ENCODE measurements around the gene ZNF574.

ZNF574 gene

GRCh38 chr19:42054205-42054604 lies 21.8 kb upstream of the ZNF574 start:
- DNase-seq (ENCODE audit: low read depth, low spot score): no peak

- DNase-seq (ENCODE audit: low read depth, low spot score): no peak
Observed at GRCh38 chr19:42057846-42058245, 18.1 kb upstream of the ZNF574 start.

DNA sequence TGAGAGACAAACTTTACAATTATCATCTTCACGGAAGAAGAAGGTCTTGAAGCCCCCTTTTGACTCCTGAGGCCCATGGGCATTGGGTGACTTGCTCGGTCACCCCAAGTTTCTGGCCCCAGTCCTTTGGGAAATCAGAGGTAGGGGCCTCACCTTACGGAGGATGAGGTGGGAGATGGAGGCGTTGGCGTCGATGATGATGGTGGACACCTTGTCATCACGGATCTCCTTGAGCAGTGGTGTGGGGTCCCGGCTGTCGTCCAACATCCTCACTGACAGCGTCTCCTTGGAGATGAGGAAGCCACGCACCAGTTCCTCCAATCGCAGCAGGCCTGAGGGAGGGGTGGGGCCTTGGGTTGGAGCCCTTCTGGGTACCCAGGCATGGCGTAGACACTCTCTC lies 16.8 kb upstream of the ZNF574 start:
- no peak for DNase-seq (ENCODE audit: low read depth, low spot score)

DNA sequence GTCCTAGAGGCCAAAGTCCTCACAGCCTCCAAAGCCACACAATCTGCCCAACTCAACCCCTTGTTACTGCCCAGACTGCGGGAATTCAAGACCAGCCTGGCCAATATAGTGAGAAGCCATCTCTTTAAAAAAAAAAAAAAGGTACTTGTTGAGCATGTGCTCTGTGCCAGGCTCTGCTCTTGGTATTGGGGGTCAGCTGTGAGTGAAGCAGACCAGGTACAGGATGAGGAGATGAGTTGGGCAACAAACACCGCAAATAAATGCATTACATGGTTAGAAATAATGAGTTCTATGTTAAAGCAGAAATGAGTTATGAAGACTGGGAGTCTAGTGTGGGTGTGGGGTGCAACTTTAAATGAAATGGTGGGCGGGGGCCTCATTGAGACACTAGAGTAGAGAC lies 15.8 kb upstream of the ZNF574 start:
- DNase-seq (ENCODE audit: low read depth, low spot score): no peak

- no peak for DNase-seq (ENCODE audit: low read depth, low spot score)
Observed at GRCh38 chr19:42062381-42062780, 13.6 kb upstream of the ZNF574 start.

- DNase-seq (ENCODE audit: low read depth, low spot score): no peak
Observed at GRCh38 chr19:42064432-42064831, 11.5 kb upstream of the ZNF574 start.

GRCh38 chr19:42065051-42065450 lies 10.9 kb upstream of the ZNF574 start:
- DNase-seq (ENCODE audit: low read depth, low spot score): no peak

DNA sequence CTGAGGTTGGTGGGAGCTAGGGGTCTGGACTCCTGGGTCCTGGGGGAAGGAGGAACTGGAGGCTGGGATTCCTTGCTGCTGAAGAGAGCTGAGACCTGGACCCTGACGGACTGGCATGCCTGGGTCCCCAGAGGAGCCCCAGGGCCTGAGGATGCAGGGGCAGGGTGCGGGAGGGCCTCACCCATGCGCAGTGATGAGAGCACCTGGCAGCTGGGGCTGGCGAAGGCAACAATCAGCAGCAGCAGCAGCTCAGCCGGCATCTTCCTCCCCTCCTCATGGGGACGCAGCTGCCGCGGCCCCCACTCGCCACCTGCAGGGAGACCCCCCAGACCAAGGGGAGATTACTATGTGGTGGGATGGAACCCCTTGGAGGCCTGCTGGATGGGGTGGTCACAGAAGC lies 10.5 kb upstream of the ZNF574 start:
- no peak for DNase-seq (ENCODE audit: low read depth, low spot score)

GRCh38 chr19:42066075-42066754 lies 9.8 kb upstream of the ZNF574 start:
- DNase-seq (ENCODE audit: low read depth, low spot score): no peak

GRCh38 chr19:42067315-42067888 lies 8.6 kb upstream of the ZNF574 start:
- DNase-seq (ENCODE audit: low read depth, low spot score): no peak

DNA sequence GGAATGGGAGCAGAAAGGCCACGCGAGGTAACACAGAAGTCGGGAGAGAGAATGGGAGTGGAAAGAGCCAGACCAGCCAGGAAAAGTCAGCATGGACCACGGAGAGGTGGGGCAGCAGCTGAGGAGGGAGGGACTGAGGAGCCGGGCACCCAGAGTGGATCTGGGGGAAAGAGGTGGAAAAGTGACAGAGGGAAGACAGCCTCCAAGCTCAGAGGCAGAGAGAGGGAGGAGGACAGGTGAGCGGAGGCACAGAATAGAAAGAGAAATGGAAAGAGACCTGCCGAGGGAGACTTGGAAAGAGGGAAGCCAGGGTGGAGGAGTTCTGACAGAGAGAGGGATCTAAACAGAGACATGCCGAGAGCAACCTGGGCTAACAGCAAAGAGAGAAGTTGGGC lies 7.6 kb upstream of the ZNF574 start:
- no peak for DNase-seq (ENCODE audit: low read depth, low spot score)

GRCh38 chr19:42068756-42069571 lies 7.0 kb upstream of the ZNF574 start:
- DNase-seq (ENCODE audit: low read depth, low spot score): no peak

DNA sequence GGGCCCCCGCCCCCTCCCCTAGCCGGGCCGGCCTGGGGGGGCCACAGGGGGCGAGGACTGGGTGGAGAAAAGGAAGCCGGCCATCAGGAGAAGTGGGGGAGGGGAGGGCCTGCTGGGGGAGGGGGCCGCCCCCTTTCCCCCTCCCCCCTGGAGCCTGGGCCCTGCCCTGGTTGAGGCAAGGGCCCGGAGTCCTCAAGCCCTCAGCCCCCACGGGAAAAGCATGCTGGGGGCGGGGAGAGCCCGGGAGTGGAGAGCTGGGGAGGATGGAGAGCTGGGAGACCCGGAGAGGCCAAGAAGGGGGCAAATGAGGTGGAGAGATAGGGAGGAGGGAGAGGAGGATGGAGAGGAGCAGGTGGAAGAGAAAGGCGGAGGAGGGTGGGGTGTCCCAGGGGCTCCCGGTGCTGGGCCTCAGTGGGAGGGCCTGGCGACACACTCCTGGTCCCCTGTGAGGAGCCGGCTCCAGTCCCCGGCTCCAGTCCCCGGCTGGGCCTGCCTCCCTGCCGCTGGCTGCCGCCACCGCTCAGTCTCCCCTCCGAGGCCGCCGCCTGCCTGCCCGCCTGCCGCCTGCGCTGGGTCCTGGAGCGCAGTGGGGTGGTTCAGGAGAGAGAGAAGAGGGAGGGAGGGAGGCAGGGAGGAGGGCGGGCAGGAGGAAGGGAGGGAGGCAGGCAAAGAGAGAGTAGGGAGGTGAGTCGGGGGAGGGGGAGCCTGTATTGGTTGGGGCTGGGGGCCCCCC lies 6.2 kb upstream of the ZNF574 start, which contains the start of gene GRIK5:
TSS of gene GRIK5 (minus strand) at position 588 of the 733 bp plus-strand sequence. CDS start 4,436 bp downstream, outside the sequence.
- no peak for DNase-seq (ENCODE audit: low read depth, low spot score)

DNA sequence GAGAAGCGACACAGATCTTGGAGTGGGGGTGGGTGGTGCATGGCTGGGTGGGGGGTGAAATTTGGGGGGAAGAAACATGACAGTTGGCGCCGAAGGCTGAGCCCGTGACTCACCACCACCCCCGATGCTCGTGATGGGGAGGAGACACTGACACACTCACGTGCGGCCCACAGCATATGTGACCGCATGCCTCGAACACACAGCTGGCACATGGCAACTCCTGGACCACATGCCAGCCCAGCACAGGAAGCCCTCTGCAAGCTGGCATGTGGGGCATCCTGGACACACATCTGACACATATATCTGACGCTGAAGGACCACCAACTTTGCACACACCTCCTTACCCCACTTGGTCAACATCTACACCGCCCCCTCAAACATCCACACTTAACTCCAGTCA lies 4.7 kb upstream of the ZNF574 start:
- no peak for DNase-seq (ENCODE audit: low read depth, low spot score)

- DNase-seq (ENCODE audit: low read depth, low spot score): no peak
Observed at GRCh38 chr19:42074513-42075363, 1.2 kb upstream of the ZNF574 start.

DNA sequence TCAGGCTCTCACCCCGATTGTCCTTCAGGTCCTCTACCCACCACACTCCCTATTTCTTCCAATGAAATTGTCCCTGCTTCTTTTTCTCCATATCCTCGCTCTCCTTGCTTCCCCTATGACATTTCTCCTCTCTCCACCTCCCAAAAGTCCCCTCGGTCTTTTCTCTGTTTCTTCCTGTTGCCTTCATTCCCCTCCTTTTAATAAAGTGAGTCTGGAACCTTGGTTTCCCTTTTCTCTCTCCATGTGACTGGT lies 676 bp upstream of the ZNF574 start:
- DNase-seq (ENCODE audit: low read depth, low spot score): no peak

DNA sequence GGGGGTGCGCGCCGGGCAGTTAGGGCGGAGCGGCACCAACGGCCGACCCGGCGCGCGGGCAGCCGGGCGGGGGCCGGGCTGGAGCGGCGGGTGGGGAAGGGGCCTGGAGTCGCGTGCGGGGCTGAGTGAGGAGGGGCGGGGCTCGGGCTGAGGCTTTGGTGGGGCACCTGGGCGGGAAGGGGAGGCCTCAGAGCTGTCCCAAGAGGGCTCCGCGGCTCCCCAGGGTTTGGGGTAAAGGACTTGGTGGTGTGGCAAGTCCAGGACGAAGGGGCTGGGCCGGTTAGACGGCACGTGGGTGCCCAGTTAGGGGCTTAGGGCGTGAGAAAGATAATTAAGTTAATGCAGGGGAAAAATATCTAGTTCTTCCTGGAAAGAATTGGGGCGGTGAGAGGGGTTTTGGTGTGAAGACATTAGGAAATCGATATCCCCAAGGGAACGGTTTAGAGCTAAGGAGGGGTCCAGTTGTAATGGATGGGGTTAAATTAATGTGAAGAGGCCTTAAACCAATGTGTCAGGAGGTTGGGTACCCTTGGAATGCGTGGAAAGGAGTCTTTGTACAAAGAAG lies 496 bp downstream of the ZNF574 start:
- DNase-seq (ENCODE audit: low read depth, low spot score): no peak

DNA sequence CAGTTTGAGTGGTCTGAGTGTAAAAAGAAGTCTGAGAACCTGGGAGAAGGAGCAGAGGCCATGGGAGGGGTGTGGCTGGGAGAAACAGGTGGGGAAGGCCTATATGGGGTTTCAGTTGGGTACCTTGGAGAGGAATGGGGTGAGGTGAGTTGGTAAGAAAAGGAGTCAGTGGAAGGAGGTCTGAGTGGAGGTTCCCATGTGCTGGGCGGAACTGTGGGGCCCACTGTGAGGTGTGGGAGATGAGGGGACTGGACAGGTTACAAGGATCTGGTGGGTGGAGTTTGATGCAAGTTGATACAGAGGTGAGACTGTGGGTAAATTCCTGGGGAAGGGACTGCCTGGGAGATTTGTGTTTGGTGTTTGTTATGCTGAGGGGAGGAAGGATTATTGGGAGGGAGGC lies 2.1 kb downstream of the ZNF574 start:
- no peak for DNase-seq (ENCODE audit: low read depth, low spot score)

GRCh38 chr19:42078538-42079275 lies 2.7 kb downstream of the ZNF574 start:
- DNase-seq (ENCODE audit: low read depth, low spot score): no peak

- DNase-seq (ENCODE audit: low read depth, low spot score): no peak
Observed at GRCh38 chr19:42079276-42079669, 3.3 kb downstream of the ZNF574 start.

Measured in activated CD4-positive, CD25-positive, alpha-beta regulatory T cell treated with anti-CD3 and anti-CD28 coated beads, Interleukin-2, amount 50 U/mL, for 16 hours (primary cell).